Effector memory CD8-positive, alpha-beta T cell (primary cell): ENCODE results near the gene CDK10.

Experiments used
- ATAC-seq: fragments of 150-1000 bp; cut with Tn5 transposase; replicated peaks from 2 replicates; pipeline ENCODE4 v1.10.0; 2021; ENCODE audit warnings: mild to moderate bottlenecking, moderate library complexity
- DNase-seq, 3 experiments: peaks; one replicate each; pipeline ENCODE4 v3.0.0; 2021
- H3K27ac Mint-ChIP-seq, 2 donors: one replicate each; pipeline ENCODE4 v1.8.0; 2022; ENCODE audit warnings: mild to moderate bottlenecking in 2 of 2, mixed read lengths in 2 of 2, moderate library complexity in 2 of 2
- H3K27me3 Mint-ChIP-seq, 2 donors: one replicate each; pipeline ENCODE4 v1.8.0; 2022; ENCODE audit warnings: mixed read lengths in 2 of 2
- H3K36me3 Mint-ChIP-seq: one replicate; pipeline ENCODE4 v1.8.0; 2022; ENCODE audit warnings: mild to moderate bottlenecking, moderate library complexity, mixed read lengths; ENCODE audit not compliant: insufficient read depth
- H3K4me1 Mint-ChIP-seq, 2 donors: one replicate each; pipeline ENCODE4 v1.8.0; 2022; ENCODE audit warnings: low read depth in 2 of 2, mixed read lengths in 2 of 2
- H3K4me3 Mint-ChIP-seq, 2 donors: one replicate each; pipeline ENCODE4 v1.8.0; 2022; ENCODE audit warnings: mild to moderate bottlenecking in 2 of 2, mixed read lengths in 2 of 2, moderate library complexity in 2 of 2
- H3K9me3 Mint-ChIP-seq, 2 donors: one replicate each; pipeline ENCODE4 v1.8.0; 2022; ENCODE audit warnings: mixed read lengths in 2 of 2

The CDK10 gene

DNA sequence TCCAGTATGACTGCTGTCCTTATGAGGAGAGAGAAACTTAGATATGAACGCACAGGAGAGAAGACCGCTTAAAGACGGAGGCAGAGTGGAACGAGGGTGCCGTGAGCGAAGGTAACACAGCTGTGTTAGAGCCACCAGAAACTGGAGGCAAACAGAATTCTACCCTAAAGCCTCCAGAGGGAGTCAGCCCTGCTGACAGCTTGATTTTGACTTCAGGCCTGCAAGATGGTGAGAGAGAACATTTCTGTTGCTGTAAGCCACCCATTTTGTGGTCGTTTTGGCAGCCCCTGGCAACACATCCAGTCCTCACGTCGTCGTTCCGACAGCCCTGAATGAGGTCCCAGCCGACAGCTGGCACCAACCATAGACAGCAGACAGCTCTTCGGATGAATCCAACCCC is 17.8 kb downstream of the CDK10 start:
- H3K36me3 Mint-ChIP-seq = peaks cover 21% of the 10 kb centered on the region
- no peaks in the 10 kb centered on the region for H3K9me3 Mint-ChIP-seq
- no peak for ATAC-seq
- no peak for DNase-seq
- H3K27ac Mint-ChIP-seq = no peak overlapping the region
- H3K4me3 Mint-ChIP-seq = no peak overlapping the region
- H3K27me3 Mint-ChIP-seq = no peaks in the 10 kb centered on the region
- H3K4me1 Mint-ChIP-seq = peaks cover 10 to 11% of the 10 kb centered on the region in 2 donors

DNA sequence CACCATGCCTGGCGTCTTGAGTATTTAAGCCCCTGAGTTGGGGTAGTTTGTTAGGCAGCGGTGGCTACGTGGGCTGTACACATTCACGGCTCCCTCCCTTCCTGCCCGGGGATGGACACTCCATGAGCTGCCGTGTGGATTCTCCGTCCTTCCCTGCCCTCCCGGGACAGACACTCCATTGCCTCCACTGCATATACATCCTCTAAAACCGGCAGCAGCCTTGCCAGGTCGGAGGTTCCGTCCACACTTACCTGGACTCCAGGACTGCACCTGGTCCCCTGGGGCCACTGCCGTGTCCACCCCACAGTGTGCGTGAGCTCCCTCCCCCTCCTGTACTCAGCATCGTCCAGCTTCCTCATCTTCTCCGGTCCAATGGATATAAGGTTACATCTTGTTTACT is 18.5 kb downstream of the CDK10 start:
- Mint-ChIP-seq H3K4me3 (no peak overlapping the region), H3K36me3 (peaks cover 16% of the 10 kb centered on the region), H3K27ac (no peak overlapping the region), H3K9me3 (no peaks in the 10 kb centered on the region), H3K4me1 (peaks cover 8 to 9% of the 10 kb centered on the region in 2 donors), H3K27me3 (no peaks in the 10 kb centered on the region)
- ATAC-seq (no peak), DNase-seq (no peak)

DNA sequence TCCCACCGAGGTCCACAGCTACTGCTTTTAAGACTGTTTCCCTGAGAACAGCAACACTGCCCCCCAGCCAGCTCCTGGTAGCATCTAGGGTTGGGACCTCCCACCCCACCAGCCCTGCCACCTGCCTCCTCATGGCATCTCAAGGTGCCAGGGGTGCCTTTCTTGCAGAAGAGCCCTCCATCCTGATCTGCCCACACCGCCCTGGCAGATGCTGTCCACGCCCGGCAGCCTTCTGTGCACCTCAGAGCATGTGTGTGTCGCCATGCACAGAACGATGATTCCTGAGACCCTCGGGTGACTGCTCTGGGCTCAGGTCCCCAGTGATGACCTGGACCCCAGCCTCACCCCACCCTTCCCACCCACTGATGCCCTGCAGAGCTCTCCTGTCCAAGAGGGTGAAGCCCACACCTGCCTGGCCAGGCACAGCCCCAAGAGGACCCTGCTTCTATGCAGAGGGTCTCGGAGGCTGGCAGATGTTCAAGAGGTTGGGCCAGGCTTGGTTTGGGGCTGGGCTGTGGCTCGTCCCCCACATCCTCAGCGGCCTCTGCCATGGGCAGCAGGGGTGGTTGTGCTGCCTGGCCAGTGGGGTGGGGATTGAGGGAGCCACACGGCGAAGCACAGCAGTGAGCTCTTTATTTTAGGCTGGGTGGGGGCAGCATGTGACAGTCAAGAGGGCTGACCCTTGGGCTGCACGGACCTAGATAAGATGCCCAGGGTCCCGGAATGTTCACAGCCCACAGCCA is 20.2 kb downstream of the CDK10 start:
- ATAC-seq (no peak), DNase-seq (no peak)
- Mint-ChIP-seq H3K9me3 (no peaks in the 10 kb centered on the region), H3K27me3 (no peaks in the 10 kb centered on the region), H3K4me3 (no peak overlapping the region), H3K4me1 (peaks cover 5 to 8% of the 10 kb centered on the region in 2 donors), H3K27ac (no peak overlapping the region), H3K36me3 (peaks cover 3% of the 10 kb centered on the region)

DNA sequence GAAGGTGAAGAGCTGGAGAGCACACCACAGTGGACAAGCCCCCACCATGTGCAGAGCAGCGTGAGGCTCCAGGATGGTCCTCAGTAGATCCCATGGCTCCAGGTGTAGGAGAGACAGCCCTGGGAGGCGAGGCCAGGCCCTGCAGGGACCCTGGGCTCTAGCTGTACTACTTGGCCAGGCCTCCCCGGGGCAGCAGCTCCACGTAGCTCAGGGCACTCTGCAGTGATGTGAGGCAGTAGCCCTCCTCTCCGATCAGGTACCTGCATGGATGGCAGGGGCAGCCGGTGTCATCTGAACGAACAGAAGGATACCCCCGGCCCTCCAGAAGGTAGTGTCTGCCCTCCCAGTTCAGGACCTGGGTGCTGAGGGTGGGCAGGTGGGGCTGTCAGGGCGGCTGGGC is 21.2 kb downstream of the CDK10 start:
- H3K4me1 Mint-ChIP-seq = peaks cover 5 to 8% of the 10 kb centered on the region in 2 donors
- H3K4me3 Mint-ChIP-seq = no peak overlapping the region
- no peaks in the 10 kb centered on the region for H3K9me3 Mint-ChIP-seq
- ATAC-seq (no peak), DNase-seq (no peak)
- H3K27me3 Mint-ChIP-seq = no peaks in the 10 kb centered on the region
- H3K36me3 Mint-ChIP-seq = peaks cover 3% of the 10 kb centered on the region
- H3K27ac Mint-ChIP-seq = no peak overlapping the region

DNA sequence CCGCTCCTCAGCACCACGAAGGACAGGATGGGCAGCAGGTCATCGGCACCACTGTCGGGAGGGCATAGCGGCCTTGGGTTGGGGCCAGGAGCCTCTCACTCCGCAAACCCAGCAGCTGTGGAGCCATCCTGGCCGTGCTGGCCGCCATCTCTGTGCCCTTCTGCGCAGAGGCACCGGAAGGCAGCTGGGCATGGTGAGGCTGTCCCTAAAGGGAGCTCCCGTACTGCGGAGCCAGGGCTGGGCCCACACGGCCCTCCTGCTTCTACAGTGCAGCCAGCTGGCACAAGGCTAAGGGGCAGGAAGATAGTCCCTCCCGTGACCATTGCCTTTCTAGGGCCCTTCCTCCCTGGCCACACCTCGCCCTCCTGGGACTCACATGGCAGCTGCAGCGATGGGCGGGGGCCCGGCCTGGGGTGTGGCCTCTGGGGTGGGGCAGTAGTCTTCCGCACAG is 22.0 kb downstream of the CDK10 start:
- ATAC-seq = no peak
- no peak for DNase-seq
- Mint-ChIP-seq H3K27ac (no peak overlapping the region), H3K9me3 (no peaks in the 10 kb centered on the region), H3K4me1 (peaks cover 5 to 8% of the 10 kb centered on the region in 2 donors), H3K27me3 (no peaks in the 10 kb centered on the region), H3K36me3 (peaks cover 3% of the 10 kb centered on the region), H3K4me3 (no peak overlapping the region)

DNA sequence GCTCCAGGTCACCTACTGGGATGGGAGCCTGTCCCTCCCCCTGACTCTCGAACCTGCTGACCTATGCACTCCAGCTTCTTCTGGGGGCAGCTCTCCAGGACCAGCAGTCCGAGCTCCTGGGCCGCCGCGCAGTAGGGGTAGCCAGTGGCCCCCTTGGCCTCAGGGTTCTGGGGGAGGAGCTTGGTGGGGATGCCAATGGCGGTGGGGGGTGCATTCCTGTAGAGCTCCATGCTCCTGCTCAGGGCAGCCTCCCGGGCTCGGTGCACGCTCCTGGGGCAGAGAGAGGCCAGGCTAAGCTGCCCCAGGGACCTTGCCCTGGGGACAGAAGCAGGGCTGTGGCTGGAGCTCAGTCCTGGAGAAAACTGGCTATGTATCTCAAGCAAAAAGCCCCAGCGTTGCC is 22.7 kb downstream of the CDK10 start:
- H3K4me1 Mint-ChIP-seq = peaks cover 5 to 8% of the 10 kb centered on the region in 2 donors
- no peak overlapping the region for H3K27ac Mint-ChIP-seq
- H3K27me3 Mint-ChIP-seq = no peaks in the 10 kb centered on the region
- H3K4me3 Mint-ChIP-seq = no peak overlapping the region
- peaks cover 3% of the 10 kb centered on the region for H3K36me3 Mint-ChIP-seq
- no peaks in the 10 kb centered on the region for H3K9me3 Mint-ChIP-seq
- ATAC-seq (no peak), DNase-seq (no peak)

DNA sequence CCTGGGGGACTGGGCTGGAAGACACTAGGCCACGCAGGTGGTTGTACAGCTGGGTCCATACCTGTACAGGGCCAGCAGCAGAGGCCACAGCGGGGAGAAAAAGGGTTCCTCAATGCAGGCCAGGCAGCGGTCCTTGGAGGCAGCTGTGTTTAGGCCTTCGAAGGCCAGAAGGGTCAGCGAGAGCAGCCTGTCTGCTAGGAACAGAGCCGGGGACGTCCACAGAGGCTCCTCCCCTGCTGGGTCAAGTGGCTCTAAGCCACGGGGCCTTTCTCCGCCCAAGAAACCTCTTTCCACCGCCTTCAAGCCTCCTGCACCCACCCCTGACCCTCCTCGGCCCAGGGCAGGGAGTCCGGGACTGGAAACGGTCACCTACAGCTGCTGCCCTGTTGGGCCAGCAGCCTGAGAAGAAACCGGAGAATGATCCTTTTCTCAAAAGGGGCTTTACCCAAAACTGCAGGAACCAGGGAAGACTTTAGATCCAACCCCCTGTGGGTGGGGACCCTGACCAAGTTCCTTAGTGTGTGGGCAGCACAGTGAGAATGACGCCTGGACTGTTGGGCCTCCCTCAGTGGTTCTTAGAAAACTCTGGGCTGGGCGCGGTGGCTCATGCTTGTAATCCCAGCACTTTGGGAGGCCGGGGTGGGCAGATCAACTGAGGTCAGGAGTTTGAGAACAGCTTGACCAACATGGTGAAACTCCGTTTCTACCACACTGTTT is 23.4 kb downstream of the CDK10 start:
- Mint-ChIP-seq H3K27ac (no peak overlapping the region), H3K36me3 (no peaks in the 10 kb centered on the region), H3K4me3 (peak overlapping the region; percentile 38 to 41), H3K4me1 (peaks cover 5 to 8% of the 10 kb centered on the region in 2 donors), H3K9me3 (no peaks in the 10 kb centered on the region), H3K27me3 (no peaks in the 10 kb centered on the region)
- DNase-seq = no peak
- ATAC-seq = no peak

DNA sequence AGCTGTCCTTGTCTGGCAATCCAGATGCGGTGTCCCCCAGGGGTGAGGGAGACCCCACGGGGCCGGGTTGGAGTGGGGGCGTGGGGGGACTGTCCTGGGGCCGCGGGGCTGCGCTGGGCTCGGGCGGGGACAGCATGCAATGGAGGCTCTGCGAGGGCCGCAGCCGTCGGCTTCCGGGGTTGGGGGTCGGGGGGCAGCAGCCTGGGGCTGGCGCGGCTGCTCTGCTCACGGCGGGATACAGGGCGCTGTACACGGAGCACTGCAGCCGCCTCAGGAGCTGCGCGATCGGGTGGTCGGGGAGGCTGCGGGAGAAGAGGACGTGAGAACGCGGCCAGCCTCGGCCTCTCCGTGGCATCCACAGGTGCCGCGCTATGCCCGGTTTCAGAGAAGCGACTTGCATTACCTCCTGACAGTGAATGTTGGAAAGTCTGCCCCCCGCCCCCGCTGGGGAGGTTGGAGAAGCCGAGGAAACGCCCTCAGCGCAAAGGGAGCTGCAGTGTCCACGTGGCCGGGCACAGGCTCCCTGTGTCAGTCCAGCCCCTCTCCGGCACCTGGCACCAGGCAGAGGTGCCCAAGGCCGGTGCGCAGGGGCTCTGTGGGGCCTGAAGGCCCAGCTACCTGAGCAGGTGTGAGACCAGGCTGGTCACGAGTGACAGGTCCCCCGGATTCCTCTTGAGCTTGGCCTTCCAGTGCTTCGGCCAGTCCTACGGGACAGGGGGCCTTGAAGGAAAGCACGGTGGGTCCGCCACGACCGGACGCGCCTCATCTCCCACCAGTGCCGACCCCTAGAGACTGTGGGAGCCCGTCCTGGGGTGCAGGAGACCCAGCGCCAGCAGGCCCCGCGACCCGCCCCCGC is 24.4 kb downstream of the CDK10 start:
- Mint-ChIP-seq H3K27me3 (no peaks in the 10 kb centered on the region), H3K4me3 (no peak overlapping the region), H3K36me3 (no peaks in the 10 kb centered on the region), H3K4me1 (peaks cover 2 to 5% of the 10 kb centered on the region in 2 donors), H3K9me3 (no peaks in the 10 kb centered on the region), H3K27ac (no peak overlapping the region)
- DNase-seq (no peak), ATAC-seq (no peak)

DNA sequence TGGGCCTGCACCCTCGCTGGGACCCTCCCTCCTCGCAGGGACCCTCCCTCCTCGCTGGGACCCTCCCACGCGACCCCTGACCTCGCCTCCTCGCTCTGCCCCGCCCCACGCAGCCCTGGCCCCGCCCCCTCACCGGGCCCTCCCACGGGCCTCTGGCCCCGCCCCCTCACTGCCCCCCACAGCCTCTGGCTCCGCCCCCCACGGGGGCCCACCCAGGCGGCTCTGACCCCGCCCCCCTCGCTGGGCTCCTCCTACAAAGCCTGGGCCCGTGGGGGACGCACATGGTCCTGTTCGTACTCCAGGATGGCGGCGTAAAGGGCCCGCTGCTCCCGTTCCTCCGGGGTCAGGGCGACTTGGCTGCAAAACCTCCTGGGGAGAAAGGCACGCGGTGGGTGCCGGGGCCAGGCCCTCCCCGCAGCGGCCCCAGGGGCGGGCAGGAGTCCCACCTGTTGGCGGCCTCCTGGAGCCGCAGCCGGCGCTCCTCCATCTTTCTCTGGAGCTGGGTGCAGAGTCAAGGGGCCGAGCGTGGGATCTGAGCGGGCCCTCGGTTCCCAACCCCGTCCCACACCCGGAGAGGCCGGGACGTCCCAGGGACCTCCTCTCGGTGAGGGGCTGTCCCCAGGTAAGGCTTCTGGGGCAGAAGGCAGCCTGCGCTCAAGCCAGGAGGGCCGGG is 25.2 kb downstream of the CDK10 start:
- no peaks in the 10 kb centered on the region for H3K4me1 Mint-ChIP-seq
- peak; percentile 89 for ATAC-seq

DNA sequence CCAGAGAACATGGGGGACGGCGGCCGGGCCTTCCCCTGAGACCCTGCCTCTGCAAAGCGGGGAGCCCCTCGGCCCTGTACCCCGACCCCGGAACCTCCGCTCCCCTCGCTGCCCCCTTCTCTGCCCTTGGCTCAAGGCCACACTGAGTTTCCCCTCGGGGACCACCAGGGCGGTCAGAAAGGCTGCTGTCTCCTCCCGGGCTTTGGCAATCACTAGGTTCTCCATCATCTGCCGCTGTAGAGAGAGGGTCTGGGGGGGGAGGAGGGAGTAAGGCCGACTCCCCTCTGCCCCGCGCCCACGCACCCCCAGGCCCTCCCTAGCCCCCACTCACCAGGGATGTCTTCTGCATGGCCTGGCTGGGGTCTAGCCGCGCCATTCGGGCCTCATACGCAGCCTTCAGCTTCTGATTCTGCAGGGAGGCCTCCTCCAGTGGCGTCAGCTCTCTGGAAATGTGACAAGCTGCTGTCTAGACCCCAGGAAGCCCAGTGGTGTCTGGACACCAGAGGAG is 25.8 kb downstream of the CDK10 start:
- no peak for DNase-seq
- H3K4me1 Mint-ChIP-seq = peaks cover 0 to 2% of the 10 kb centered on the region in 2 donors
- H3K9me3 Mint-ChIP-seq = no peaks in the 10 kb centered on the region
- ATAC-seq = no peak
- peak overlapping the region; percentile 54 to 60 for H3K4me3 Mint-ChIP-seq
- H3K36me3 Mint-ChIP-seq = peaks cover 2% of the 10 kb centered on the region
- no peak overlapping the region for H3K27ac Mint-ChIP-seq
- no peaks in the 10 kb centered on the region for H3K27me3 Mint-ChIP-seq

More for the DNA sequence above, 25.2 kb downstream of the CDK10 start:
- Mint-ChIP-seq H3K27ac (no peak overlapping the region), H3K36me3 (no peaks in the 10 kb centered on the region), H3K9me3 (no peaks in the 10 kb centered on the region), H3K27me3 (no peaks in the 10 kb centered on the region), H3K4me3 (peak overlapping the region; percentile 54 to 60)
- DNase-seq = peak; percentile 57 to 78 (median 63)

DNA sequence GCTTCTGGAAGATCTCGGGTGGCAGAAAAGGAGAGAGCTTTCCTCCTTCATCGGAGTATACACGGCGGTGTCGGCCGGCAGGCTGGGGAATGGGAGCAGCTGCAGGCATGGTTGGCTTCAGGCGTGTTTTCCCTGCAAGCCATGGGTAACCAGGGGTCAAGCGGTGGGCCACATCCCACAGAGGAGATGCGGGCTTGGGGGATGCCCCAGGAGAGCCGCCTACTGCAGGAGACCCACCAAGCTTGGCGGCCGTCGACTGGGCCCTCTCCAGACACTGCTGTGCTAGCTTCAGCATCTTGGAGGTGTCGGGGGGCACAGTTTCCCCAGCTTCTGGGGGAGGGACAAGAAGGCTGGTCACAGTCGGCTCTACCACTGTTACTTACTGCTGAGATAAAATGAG is 30.0 kb downstream of the CDK10 start:
- Mint-ChIP-seq H3K9me3 (no peaks in the 10 kb centered on the region), H3K4me1 (peaks cover 0 to 10% of the 10 kb centered on the region in 2 donors), H3K27ac (no peak overlapping the region), H3K27me3 (no peaks in the 10 kb centered on the region), H3K36me3 (peaks cover 26% of the 10 kb centered on the region), H3K4me3 (no peak overlapping the region)
- DNase-seq (no peak), ATAC-seq (no peak)

DNA sequence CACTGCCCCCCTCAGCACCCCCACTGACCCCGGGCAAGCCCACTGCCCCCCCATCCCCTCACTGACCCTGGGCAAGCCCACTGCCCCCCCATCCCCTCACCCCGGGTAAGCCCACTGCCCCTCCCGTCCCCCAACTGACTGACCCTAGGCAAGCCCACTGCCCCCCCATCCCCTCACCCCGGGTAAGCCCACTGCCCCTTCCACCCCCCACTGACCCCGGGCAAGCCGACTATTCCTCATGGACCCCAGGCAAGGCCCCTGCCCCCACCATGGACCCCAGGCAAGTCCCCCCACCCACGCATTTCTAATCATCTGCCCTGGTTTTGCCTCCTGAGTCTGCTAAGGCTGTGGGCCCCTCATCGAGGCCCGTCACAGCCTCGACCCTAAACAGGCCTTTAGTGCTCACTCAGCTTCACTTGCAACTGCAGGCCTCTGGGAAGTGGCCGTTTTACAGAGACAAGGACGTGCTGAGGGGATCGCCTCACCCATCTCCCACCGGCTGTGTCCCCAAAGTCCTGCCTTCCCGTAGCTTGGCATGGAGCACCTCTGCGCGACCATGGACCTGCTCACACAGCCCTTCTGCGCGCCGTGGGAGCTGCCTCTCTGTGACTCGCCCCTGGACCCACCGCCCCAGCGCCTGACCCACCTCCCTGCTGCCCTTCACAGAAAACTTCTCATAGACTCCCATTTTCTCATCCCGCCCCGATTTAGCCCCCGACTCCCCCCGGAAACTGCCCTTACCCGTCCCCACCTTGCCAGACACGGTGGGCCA is 30.6 kb downstream of the CDK10 start:
- ATAC-seq = no peak
- peaks cover 0 to 10% of the 10 kb centered on the region in 2 donors for H3K4me1 Mint-ChIP-seq
- peaks cover 30% of the 10 kb centered on the region for H3K36me3 Mint-ChIP-seq
- H3K27me3 Mint-ChIP-seq = no peaks in the 10 kb centered on the region
- H3K27ac Mint-ChIP-seq = no peak overlapping the region
- no peak overlapping the region for H3K4me3 Mint-ChIP-seq
- DNase-seq = no peak
- H3K9me3 Mint-ChIP-seq = no peaks in the 10 kb centered on the region
